ENCODE data around the gene PDK2.

The PDK2 gene

GRCh38 chr17:50155115-50155819 lies 60.1 kb downstream of the PDK2 start:
- DNase-seq (ENCODE audit: low read depth): no peak
- H3K4me3 ChIP-seq (ENCODE audit: low read depth, low read length): no peak overlapping the region
- TF ChIP-seq, protein P1, sequence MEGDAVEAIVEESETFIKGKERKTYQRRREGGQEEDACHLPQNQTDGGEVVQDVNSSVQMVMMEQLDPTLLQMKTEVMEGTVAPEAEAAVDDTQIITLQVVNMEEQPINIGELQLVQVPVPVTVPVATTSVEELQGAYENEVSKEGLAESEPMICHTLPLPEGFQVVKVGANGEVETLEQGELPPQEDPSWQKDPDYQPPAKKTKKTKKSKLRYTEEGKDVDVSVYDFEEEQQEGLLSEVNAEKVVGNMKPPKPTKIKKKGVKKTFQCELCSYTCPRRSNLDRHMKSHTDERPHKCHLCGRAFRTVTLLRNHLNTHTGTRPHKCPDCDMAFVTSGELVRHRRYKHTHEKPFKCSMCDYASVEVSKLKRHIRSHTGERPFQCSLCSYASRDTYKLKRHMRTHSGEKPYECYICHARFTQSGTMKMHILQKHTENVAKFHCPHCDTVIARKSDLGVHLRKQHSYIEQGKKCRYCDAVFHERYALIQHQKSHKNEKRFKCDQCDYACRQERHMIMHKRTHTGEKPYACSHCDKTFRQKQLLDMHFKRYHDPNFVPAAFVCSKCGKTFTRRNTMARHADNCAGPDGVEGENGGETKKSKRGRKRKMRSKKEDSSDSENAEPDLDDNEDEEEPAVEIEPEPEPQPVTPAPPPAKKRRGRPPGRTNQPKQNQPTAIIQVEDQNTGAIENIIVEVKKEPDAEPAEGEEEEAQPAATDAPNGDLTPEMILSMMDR (IDR thresholded peaks at IDR 0.05; ENCODE audit: control insufficient read depth, extremely low read depth, insufficient read depth): no peak

GRCh38 chr17:50157891-50158290 lies 62.7 kb downstream of the PDK2 start:
- H3K4me3 ChIP-seq (ENCODE audit: low read depth, low read length): no peak overlapping the region
- TF ChIP-seq, protein P1 (IDR thresholded peaks at IDR 0.05; ENCODE audit: control insufficient read depth, extremely low read depth, insufficient read depth): no peak
- DNase-seq (ENCODE audit: low read depth): no peak

- H3K4me3 ChIP-seq (ENCODE audit: low read depth, low read length): peak overlapping the region; percentile 58
- DNase-seq (ENCODE audit: low read depth): peak; percentile 50
- TF ChIP-seq, protein P1 (IDR thresholded peaks at IDR 0.05; ENCODE audit: control insufficient read depth, extremely low read depth, insufficient read depth): peak; percentile 99
Observed at GRCh38 chr17:50161023-50161910, 66.1 kb downstream of the PDK2 start.

Measured in LNCaP clone FGC (cell line).